HL-60/S4 treated with retinoic acid at 250 ng/mL for 4 days and 3 days (cell line): ENCODE measurements around the gene UBALD1.

ENCODE experiments used
- in situ Hi-C: fragments of 300-500 bp; cut with MboI; formaldehyde crosslinking; loops from 2 replicates; pipeline ENCODE4 v1.7.0; 2022; ENCODE audit warnings: low sequenced_read_pairs

The UBALD1 gene

DNA sequence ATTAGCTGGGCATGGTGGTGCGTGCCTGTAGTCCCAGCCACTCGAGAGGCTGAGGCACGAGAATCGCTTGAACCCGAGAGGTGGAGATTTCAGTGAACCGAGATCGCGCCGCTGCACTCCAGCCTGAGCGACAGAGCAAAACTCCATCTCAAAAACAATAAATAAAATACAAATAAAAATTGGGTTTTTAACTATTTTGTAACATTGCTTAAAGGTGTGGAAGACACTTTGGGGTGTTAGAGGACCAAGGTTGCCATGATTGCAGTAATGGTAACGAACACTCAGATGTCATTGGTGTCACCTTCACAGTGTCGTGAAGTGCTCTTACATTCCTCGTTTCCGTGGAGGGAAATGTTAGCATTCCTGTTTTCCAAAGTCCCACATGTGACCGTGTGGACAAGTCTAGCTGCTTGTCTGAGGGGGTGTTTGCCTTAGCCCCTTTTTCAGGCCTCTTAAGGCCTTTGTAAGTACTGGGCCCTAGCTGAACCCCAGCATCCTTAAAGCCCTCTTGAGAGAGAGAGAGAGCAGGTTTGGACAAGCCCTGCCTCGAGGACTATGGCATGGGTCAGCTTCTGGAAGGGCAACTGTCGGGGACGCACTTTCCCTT is 49.9 kb downstream of the UBALD1 start:
- in situ Hi-C loops, result no loop called here

DNA sequence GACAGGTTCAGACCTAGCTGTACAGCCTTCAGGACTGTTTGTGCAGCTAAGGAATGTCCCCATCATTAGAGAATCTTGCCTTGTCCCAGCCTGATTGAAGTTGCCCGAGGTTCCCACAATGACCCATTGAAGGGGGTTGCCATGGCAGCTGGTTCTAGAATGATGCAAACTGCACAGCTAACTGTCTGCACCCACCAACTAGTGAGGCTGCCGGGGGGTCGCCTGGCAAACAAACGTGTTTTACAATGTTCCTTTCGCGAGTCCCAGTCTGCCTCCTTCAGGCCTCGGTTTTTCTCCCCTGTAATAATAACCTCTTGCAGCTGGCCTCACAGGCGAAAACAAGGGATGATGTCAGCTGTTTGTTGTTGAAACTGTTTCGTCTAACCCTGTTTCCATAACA is 53.1 kb downstream of the UBALD1 start:
- in situ Hi-C loops, result no loop called here
